Measurements from ENCODE around the gene TMUB2.

DNA sequence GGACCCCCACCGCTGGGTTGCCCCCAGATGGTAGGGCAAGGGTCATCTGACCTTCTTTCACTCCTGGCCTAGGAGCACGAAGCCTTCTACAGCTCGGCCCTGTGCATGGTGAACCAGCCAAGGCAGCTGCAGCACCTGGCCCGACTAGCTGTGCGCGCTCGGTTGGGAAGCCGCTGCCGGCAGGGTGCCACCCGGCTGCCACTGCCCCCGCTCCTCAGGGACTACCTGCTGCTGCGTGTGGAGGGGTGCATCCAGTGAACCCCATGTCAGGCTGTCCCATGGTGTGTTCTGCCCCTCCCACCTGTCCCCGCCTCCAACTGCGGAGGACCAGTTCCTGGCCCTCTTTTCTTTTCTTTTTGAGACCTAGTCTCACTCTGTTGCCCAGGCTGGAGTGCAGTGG is 8.6 kb upstream of the TMUB2 start:
- TF ChIP-seq CTCF (IDR thresholded peaks at IDR 0.05) (no peak), POLR2A (IDR thresholded peaks at IDR 0.05) (no peak)
